HG02973 (cell line): ENCODE data around the gene PARVA.
"Not testable (repeated sequence)": the region's sequence is repeated elsewhere in the genome, so short reads cannot be mapped to it uniquely, and the experiment has no call there.

Experiments
- ATAC-seq: cut with Tn5 transposase; IDR thresholded peaks from one replicate; pipeline ENCODE4 v1.9.1; 2021; ENCODE audit warnings: moderate library complexity; ENCODE audit not compliant: unreplicated experiment

PARVA gene, protein sequence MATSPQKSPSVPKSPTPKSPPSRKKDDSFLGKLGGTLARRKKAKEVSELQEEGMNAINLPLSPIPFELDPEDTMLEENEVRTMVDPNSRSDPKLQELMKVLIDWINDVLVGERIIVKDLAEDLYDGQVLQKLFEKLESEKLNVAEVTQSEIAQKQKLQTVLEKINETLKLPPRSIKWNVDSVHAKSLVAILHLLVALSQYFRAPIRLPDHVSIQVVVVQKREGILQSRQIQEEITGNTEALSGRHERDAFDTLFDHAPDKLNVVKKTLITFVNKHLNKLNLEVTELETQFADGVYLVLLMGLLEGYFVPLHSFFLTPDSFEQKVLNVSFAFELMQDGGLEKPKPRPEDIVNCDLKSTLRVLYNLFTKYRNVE

DNA sequence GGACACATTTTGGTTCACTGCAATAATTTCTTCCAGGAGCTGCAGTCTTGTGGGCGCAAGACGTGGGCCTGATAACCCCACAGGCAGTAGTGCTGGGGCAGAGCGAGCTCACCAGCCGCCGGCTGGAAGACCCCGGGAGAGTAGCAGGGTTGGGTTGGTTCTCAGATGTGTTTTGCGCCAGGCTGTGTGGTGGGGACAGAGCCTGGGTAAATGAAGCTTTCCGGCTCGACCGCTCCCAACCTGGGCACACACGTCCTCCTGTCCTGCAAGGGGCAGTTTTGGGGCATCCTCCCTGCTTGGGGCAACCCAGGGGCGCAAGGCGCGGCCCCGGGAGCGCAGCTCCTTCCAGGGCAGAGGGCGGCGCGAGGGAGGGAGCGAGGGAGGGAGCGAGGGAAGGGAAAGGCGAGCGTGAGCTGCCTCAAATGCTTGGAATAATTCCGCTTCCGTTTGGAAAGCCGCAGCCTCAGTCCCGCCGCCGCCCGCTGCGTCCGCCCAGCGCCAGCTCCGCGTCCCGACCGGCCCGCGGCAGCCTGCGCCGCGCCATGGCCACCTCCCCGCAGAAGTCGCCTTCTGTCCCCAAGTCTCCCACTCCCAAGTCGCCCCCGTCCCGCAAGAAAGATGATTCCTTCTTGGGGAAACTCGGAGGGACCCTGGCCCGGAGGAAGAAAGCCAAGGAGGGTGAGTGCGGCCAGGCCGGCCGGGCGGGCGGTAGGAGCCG is at the start of gene PARVA:
TSS of gene PARVA (plus strand) at position 466 of the 718 bp plus-strand sequence. CDS start at position 543, 77 bp downstream.
- no peak for ATAC-seq

DNA sequence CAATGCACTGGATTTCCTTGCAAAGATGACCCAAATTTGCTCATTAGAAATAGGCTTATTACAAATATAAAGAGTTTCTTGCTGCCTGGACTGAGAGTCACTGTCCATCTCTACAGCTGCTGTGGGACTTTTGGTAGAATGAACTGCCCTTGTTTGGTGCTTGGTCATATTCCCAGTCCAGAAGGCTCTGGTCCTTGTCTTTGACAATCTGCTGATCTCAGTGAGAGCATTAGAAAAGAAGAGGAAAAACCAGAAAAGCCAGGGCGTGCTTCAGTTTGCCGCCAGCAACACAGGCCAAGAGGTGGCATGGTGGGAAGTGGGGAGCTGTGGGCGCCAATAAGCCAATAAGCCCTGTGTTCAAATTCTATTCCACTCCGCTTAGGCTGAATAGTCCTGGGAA is 48.2 kb upstream of the PARVA start:
- no peak for ATAC-seq

DNA sequence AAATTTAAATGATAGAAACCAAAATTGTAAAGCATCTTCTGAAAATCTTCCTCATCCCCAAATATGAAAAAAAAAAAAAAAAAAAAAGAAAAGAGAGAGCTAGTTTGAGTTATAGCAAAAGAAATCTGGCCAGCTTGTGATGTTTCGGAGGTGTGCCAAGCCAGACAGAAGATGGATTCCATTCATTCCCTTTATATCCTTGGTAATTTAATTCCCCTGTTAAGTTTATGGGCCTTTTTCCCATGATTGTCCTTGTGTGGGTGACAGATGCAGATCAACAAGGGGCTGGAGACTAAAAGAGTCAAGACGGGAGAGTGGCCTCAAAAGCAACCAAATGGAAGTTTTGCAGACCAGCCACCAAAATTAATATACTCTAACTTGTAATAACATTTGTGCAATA is 47.6 kb upstream of the PARVA start:
- ATAC-seq = no peak

DNA sequence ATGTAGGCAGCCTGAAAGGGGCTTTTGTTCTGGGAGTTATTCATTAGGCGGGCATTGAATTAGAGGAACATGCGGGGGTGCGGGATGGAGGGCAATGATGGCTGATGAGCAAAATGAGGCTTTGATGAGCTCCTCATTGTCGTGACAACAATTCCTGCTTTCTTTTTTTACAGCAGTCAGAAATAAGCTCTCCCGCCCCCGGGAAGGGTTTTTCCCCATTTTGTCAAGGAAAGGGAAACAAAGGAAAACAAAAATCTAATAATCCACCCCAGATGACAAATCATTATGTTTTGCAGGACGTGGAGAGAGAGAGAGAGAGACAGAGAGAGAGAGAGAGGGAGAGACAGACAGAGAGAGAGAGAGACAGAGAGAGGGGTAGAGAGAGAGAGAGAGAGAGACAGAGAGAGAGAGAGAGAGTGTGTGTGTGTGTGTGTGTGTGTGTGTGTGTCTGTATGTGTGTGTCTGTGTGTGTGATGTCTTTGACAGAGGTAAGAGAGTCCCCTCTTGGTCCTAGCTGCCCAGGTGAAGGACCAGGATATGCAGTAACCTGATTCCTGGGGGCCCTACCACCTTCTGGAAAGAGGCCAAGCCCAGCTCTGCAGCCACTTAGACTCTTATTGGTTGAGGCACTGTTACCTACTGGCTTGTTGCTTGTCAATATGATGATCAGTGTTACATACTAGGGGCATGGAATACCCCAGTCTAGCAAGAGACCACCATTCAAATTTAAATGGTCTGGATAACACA is 46.7 kb upstream of the PARVA start:
- ATAC-seq = no peak

DNA sequence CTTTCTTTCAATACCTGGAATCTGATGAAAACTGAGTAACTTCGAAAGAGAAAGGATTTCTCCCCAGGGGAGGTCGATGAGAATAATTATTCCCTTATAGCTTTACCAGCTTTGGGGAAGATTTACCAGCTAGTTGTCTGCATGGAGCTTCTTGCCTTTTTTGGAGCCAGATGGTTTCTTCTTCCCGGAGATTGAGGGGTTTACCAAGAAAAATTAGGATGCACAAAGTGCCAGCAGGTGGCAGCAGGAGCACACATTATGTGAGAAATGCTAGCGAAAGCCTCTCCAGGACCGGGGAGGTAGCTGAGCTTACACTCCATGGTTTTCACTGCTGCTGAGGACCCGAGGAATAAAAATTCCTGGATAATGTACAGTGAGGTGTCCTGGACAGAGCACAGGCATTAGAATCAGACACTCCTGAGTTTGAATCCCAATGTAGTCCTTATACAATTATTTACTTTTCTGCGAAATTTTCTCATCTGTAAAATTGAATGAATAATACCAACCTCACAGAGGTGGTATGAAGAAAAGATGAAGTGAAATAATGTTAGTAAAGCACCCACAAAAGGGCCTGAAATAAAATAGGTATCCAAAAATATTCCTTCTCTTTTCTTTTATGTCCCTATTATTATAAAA is 46.0 kb upstream of the PARVA start:
- no peak for ATAC-seq

DNA sequence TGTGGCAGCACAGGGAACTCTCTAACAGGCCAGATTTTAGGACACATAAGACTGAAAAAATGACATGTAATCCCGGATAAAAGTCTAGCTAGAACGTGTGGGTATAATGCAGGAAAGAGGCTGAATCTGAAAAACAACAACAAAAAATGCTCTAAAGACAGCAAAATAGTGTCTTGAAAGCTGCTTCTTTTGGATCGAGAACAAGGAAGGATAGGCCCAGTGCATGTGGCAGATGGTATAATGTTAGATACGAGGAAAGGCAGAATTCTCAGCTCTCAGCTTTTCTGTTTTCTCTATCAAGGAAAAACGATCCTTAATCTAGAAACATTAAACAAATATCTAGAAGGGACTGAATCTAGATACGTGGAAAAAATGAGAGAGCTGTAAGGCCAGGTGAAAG is 33.8 kb upstream of the PARVA start:
- ATAC-seq = no peak

DNA sequence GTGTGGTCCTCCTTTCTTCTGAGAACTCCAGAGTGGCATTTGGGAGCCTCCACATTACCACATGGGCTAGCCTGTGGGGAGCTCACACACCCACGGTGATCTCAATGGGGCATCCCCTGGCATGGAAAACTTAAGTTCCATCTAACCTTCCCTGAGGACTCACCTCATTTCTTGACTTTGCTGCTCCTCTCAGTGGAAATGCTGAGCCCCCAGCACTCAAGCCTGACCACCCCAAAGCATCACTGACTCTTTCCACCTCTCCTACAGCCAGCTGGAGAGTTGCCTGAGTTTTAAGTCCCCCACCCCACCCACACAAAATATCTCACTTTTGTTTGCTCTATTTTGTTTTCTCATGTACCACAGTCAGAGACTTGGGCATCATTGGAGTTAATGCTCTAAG is 23.8 kb upstream of the PARVA start:
- no peak for ATAC-seq

DNA sequence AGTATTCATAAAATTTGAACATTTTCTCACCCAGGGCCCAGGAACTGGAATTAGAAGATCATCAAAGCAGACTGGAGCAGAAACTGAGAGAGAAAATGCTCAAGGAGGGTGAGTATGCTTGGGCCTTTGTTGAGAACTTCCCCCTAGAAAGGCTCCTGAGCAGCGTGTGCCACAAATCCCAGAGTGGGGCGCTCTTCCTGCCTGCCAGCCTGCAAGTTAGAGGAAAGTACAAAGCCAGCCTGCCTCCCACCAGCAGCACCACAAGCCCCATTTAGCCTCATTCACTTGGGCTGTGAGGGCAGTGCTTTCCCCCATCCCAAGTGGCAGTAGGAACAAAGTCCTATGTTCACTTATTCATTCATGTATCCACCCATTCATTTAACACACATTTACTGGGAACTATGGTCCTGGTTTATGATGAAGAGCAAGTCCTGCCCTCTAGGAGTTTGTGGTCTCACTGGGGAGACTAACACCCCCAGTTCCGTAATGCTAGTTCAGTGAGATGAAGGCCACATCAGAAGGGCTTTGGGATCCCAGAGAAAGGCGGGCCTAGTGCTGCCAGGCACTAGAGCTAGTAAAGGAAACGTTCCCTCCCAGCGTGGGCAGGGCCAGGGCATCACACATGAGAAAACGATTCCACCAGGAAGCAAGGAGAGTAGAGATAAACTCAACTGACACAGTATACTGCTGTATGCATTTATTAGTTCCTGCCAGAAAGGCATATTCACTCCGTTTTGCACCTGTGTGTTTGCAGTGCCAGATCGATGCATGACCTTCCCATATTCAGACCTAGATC is 22.4 kb upstream of the PARVA start:
- ATAC-seq = no peak

DNA sequence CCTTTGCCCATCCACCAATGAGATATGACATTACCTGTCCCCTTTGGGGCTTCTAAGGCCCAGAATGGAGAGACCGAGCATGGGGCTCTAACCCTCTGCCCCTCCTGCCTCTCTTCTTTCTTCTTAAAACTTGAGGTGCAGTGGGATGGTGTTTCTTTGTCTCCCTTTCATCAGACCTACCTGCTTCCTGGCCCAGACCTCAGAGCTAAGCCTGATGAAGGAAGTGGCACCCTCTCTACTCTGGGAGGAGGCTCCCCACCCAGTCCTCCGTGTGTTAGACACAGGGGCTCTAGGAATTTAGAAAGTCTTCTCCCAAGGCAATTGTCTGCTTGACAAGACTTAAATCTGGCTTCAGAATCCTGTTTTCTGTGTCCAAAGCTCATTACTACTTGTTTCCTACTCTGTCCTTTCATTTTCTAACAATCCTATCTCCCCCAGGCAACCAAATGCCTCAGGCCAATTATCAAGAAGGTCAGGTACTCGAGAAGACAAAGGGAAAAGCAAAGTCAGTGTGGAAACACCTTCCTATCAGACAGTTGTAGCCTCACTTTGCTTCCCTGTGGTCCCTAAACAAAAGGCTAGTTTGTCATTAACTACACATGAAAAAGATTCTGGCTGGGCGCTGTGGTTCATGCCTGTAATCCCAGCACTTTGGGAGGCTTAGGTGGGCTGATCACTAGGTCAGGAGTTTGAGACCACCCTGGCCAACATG is 20.3 kb upstream of the PARVA start:
- no peak for ATAC-seq

DNA sequence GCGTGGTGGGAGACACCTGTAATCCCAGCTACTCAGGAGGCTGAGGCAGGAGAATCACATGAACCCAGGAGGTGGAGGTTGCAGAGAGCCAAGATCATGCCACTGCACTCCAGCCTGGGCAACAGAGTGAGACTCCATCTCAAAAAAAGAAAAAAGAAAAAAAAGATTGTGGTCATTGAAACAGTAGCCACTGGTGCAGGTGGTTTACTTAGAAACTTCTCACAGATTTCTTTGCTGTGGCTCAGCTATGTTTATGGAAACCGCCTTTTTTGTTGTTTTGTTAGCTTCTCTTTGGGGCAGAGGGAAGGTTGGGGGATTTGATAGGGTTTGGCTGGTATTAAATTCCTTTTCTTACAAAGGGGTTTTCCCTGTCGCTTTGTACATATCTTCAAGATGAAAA is 19.7 kb upstream of the PARVA start:
- not testable (repeated sequence) for ATAC-seq

DNA sequence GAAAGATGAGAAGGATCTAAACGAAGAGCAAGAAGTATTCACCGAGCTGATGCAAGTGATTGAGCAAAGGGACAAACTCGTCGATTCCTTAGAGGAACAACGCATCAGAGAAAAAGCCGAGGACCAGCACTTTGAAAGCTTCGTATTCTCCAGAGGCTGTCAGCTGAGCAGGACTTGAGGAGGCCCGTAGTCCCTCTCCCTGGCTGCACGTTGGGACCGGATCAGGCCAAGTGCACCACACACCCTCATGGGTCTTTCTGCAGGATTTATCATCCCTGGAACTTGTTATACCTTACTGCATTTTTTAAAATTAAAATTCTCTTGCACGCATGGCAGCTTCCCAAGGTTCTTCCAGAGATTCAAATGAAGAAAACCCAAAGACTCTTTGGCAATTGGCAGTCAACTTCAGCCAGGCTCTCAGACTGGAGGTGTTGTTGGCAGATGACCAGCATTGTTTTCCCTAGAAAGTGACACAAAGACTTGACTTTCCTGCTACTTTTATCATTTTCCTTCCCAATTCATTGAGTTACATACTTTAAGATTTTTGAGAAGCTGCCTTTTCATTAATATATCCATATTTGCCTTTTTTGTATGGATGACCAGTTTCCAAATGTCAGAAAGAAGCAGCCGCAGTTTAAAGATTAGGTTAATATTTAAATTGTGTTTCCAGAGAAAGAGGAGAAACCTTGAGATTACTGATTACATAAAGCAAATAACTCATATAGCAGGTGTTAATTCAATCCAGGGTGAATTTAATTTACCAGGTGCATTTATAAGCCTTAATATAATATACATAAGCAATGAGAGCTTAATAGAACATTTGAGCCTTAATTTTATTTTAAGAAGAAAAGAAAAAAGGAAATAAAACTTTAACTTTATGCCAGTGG is 18.8 kb upstream of the PARVA start:
- ATAC-seq = no peak

DNA sequence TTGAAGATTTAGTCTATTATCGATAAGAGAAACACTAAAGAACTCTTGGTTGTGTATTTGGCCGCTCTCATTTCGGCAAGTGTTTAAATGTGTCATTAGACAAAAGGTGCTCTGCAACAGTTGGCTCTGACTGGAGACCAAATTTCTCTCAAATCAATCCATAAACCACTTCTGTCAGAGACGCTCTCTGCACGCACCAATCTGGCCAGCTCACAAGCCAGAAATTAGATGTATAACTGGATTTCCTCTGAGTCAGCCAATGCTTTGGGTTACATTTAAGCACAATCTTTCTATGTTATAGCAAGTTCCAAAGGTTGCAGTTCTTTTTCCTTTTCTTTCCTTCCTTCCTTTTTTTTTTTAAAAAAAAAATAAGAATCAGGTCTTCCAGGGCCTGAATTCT is 17.6 kb upstream of the PARVA start:
- ATAC-seq = no peak

DNA sequence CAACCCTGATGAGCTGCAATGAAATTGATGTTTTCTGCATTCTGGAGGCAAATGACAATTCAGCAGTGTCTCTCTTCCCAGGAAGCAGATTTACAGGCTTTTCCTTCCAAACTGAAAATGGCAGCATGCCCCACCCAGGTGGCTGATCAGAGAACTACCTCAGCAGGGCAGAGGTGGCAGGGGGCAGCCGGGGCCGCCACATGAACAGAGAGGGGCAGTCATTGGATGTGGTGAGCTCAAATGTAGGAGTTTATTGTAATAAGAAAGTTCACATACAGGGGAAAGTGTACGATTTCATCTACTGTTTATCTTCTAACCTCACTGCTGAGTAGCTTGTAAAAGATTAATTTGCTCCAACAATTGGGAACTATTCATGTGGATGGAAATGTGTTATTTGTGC is 15.7 kb upstream of the PARVA start:
- no peak for ATAC-seq

DNA sequence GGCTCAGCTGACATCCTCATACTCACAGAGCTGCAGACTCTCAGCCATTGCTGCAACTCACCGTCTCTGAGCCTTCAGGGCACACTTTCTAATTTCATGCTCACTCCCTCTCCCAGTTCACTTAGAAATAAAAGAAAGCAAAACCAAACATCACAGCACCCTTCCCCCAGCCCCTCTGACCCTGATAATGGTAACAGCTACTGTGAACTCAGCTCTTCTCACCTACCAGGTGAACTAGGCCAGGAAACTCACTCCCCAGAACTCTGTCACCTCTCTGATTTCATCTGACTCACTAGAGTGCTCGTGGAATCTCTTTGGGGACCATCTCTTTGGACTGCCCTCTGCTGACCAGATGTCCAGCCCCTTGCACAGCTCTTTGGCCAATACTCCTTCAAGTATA is 14.5 kb upstream of the PARVA start:
- no peak for ATAC-seq

DNA sequence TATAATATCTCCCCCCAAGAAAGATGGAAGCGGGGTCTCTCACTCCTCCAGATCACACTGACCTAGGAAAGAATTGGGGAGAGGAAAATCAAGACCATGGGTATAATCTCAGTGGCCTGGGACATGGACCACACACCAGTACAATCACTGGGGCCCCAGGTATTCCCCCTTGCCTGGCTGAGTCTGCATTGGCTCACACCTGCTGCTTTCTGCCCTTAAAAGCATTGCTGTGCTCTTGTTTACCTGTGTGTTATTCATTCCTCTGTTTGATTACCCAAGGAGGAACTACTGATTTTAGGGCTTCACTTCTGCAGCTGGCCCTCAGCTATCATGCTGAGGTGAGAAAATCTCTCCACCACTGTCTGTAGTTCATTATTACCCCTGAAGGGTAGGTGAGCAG is 14.0 kb upstream of the PARVA start:
- ATAC-seq = no peak

DNA sequence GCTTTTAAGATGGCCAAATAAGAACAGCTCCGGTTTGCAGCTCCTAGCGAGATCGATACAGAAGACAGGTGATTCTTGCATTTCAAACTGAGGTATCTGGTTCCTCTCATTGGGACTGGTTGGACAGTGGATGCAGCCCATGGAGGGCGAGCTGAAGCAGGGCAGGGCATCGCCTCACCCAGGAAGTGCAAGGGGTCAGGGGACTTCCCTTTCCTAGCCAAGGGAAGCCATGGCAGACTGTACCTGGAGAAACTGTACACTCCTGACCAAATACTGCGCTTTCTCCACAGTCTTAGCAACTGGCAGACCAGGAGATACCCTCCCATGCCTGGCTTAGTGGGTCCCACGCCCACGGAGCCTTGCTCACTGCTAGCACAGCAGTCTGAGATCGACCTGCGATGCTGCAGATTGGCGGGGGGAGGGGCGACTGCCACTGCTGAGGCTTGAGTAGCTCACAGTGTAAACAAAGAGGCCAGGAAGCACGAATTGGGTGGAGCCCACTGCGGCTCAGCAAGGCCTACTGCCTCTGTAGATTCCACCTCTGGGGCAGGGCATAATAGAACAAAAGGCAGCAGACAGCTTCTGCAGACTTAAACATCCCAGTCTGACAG is 11.3 kb upstream of the PARVA start:
- ATAC-seq = not testable (repeated sequence)

DNA sequence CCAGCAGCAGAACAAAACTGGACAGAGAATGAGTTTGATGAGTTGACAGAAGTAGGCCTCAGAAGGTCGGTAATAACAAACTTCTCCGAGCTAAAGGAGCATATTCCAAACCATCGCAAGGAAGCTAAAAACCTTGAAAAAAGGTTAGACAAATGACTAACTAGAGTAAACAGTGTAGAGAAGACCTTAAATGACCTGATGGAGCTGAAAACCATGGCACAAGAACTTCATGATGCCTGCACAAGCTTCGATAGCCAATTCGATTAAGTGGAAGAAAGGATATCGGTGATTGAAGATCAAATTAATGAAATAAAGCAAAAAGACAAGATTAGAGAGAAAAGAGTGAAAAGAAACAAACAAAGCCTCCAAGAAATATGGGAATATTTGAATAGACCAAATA is 10.3 kb upstream of the PARVA start:
- not testable (repeated sequence) for ATAC-seq

DNA sequence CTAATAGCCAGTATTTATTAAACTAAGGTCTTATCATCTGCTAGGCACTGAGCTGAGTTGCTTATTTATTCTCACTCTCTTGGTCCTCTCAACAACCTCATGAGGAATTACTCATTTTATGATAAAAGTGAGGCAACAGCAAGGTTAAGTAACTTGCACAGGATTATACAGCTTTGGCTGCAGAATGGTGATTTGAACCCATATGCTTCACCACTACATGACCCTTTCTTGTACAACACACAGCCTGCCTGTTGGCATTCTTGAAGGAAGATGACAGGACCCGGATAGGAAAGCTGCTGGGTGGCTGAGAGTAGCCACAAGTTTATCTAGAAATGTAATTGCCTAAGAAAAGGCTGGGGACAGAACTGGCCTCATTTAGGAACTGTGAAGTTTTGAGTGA is 5.3 kb upstream of the PARVA start:
- ATAC-seq = no peak
